ENCODE data around the gene SIRT1. TPM values are rescaled to one million over a fixed set of nuclear protein-coding genes. Genes with fewer than 3 reads are reported as not detected.

Gene SIRT1
- total RNA-seq, 1 experiment from 2014 or later = 22.8 TPM

- TF ChIP-seq CTCF (IDR thresholded peaks at IDR 0.05 in 2 of 3, conservative IDR thresholded peaks at IDR 0.05 in 1 of 3; ENCODE audit: borderline replicate concordance in 1 of 3, insufficient read depth in 1 of 3, low read depth in 2 of 3, low read length in 2 of 3) = no peak
- TF ChIP-seq REST (IDR thresholded peaks at IDR 0.05; ENCODE audit: low read depth) = no peak
- TF ChIP-seq SP1 (IDR thresholded peaks at IDR 0.05; ENCODE audit: low read depth) = no peak
- no peak for TF ChIP-seq FOSL1 (IDR thresholded peaks at IDR 0.05; ENCODE audit: low read depth)
Observed at GRCh38 chr10:67883710-67884312, 645 bp upstream of the SIRT1 start (continued).

DNA sequence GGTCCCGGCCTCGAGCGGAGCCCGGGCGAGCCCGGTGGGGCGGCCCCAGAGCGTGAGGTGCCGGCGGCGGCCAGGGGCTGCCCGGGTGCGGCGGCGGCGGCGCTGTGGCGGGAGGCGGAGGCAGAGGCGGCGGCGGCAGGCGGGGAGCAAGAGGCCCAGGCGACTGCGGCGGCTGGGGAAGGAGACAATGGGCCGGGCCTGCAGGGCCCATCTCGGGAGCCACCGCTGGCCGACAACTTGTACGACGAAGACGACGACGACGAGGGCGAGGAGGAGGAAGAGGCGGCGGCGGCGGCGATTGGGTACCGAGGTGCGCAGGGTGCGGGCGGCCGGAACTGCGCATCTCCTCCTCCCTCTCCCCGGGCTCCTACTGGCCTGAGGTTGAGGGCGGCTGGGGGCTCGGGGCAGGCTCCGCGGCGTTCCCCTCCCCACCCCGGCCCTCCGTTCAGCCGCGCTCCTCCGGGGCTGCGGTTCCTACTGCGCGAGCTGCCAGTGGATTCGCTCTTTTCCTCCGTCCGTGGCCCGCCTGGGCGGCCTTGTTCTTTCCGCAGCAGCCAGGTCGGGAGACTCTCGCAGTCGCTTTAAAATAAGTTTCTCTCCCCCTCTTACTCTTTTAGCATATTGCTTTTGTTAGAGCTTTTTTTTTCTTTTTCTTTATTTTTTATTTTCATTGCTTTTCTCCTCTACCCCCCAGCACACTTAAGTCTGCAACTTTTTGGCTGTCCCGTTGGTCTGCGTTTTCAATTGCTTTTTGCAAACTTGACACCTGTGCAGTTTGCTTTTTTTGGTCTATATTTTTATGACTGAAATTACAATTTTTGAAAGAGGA, 600 bp downstream of the SIRT1 start:
- CTCF ChIA-PET = interaction anchor here (0.7 kb wide), 1 partner anchor 523 kb away, joined by 4 read pairs; no protein-coding TSS in a partner anchor

More for the DNA sequence above, 600 bp downstream of the SIRT1 start:
- Histone ChIP-seq H3K9ac (ENCODE audit: low read length) (peak overlapping the region; percentile 69), H3K27me3 (ENCODE audit: insufficient read depth, low read length) (no peaks in the 10 kb centered on the region), H3K4me1 (ENCODE audit: control insufficient read depth in 1 of 2, insufficient read depth in 2 of 2, low read length in 2 of 2) (peaks cover 5 to 22% of the 10 kb centered on the region in 2 experiments; a peak in 3 of 4 replicates), H3K27ac (ENCODE audit: low read depth, low read length) (peak overlapping the region; percentile 91), H3K9me2 (ENCODE audit: insufficient read depth) (no peaks in the 10 kb centered on the region), H3K36me3 (ENCODE audit: control insufficient read depth in 1 of 2, insufficient read depth in 2 of 2, low read length in 2 of 2) (peaks cover 12 to 16% of the 10 kb centered on the region in 2 experiments), H3K9me3 (ENCODE audit: control insufficient read depth in 1 of 2, insufficient read depth in 1 of 2, low read depth in 1 of 2, low read length in 2 of 2) (no peaks in the 10 kb centered on the region), H3K4me2 (ENCODE audit: low read length) (peak overlapping the region; percentile 96), H3K79me2 (ENCODE audit: insufficient read depth, low read length) (peaks cover 40% of the 10 kb centered on the region), H4K20me1 (ENCODE audit: insufficient read depth) (no peaks in the 10 kb centered on the region), H3K4me3 (replicated peaks in 1 of 2; ENCODE audit: low read depth in 1 of 2, low read length in 2 of 2) (peak overlapping the region; percentile 86), H2AFZ (ENCODE audit: low read depth, low read length, poor library complexity, severe bottlenecking) (no peak overlapping the region)
- TF ChIP-seq ELF1 (IDR thresholded peaks at IDR 0.05; ENCODE audit: borderline replicate concordance, low read depth) (no peak), ZFX (IDR thresholded peaks at IDR 0.05) (peak; percentile 89), POLR2AphosphoS5 (IDR thresholded peaks at IDR 0.05; ENCODE audit: low read depth, low read length) (peak; percentile 54; the same call in 1 of the 2 replicates)
- TF ChIP-seq, protein P1, sequence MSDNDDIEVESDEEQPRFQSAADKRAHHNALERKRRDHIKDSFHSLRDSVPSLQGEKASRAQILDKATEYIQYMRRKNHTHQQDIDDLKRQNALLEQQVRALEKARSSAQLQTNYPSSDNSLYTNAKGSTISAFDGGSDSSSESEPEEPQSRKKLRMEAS (IDR thresholded peaks at IDR 0.05) = 0 out of 2 replicates have a peak, but pooled peaks have one; percentile 24
- TF ChIP-seq, protein P2, sequence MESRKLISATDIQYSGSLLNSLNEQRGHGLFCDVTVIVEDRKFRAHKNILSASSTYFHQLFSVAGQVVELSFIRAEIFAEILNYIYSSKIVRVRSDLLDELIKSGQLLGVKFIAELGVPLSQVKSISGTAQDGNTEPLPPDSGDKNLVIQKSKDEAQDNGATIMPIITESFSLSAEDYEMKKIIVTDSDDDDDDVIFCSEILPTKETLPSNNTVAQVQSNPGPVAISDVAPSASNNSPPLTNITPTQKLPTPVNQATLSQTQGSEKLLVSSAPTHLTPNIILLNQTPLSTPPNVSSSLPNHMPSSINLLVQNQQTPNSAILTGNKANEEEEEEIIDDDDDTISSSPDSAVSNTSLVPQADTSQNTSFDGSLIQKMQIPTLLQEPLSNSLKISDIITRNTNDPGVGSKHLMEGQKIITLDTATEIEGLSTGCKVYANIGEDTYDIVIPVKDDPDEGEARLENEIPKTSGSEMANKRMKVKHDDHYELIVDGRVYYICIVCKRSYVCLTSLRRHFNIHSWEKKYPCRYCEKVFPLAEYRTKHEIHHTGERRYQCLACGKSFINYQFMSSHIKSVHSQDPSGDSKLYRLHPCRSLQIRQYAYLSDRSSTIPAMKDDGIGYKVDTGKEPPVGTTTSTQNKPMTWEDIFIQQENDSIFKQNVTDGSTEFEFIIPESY (IDR thresholded peaks at IDR 0.05; ENCODE audit: extremely low read depth, insufficient replicate concordance, low read length) = no peak
- DNase-seq (ENCODE audit: low read depth, low spot score) = peak; percentile 18
- POLR2A ChIA-PET = interaction anchor here (0.6 kb wide), 1 partner anchor 14 kb away, joined by 3 read pairs; no protein-coding TSS in a partner anchor
- intact Hi-C loops (cut with micrococcal nuclease) = no loop called here
- no TSS peak for BruUV-seq (replicated peaks)
- RAD21 ChIA-PET (ENCODE audit: low non-redundant PET in 1 of 2, low total read pairs in 2 of 2, uncharacterized antibody in 2 of 2, unreplicated experiment in 2 of 2) = no interaction called here
- ATAC-seq = peak; percentile 85

Data from HCT116 (cell line).